Amygdala (tissue), 56 donors: ENCODE data around the gene DDA1.
"Not testable (repeated sequence)": the region's sequence is repeated elsewhere in the genome, so short reads cannot be mapped to it uniquely, and the experiment has no call there.

Experiments used
- DNase-seq, 56 donors: peaks; one replicate each; lab custom pipeline; 2025; lab: John Stamatoyannopoulos, UW

The DDA1 gene

GRCh38 chr19:17309198-17309964, at the start of gene DDA1:
Gene DDA1 (plus strand): TSS chr19:17309563. CDS start chr19:17309655, 92 bp downstream.
- DNase-seq: peak; percentile 68 to 100 (median 98)

DNA sequence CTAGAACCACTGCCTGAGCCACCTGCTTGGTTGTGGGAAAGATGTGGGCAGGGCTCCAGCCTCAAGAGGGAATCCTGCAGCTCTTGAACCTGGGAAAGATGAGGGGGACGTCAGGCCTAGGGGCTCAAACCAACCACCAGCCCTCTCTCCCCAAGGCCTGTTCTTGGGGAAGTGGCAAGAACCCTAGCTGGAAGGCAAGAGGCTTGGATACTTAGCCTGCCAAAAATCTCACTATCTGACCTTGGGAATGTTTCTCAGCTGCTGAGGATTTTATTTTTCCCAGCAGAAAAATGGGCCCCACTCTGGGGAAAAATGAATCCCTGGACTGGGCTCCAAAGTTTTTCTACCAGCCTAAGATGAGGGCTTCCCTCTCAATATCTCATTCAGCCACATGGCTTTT, 49.4 kb upstream of the DDA1 start:
- DNase-seq: no peak

DNA sequence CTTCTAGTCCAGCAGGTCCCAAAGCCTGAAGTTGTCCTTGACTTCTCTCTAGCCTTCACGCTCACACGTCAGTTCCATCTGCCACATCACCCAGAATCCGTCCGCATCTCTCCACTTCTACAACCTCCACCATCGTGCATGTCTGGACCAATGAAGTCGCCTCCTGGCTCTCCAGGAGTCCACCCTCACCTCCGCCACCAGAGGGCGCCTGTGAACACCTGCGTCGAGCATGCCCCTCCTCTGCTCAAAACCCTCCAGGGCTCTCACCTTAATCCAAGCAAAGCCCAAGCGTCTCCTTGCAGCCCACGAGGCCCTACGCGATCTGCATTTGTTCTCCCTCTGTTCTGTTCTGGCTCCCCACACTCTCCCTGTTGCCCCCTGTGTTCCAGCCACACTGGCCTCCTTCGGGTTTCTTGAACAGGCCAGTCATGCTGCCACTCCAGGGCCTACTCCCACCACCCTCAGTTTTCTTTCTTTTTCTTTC, 48.5 kb upstream of the DDA1 start:
- DNase-seq: peak in 30 of 56 donors; percentile 4 to 72 (median 22)

DNA sequence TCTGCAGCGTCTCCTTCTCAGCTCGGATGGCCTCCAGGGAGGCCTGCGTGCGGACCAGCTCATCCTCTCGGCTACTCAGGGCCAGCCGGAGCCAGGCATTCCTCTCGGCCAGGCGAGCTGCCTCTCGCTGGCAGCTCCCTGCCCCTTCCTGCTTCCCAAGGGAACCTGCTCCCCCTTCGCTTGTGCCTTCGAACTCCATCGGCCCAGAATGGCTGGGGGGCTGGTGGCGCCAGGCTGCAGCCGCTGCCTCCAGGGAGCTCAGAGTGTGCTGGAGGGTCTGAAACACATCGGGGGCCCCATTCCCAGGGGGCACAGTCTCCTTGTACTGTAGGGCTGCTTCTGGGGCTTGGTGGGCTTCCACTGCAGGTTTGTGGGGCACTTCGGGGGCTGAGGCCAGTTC, 46.8 kb upstream of the DDA1 start:
- no peak for DNase-seq

DNA sequence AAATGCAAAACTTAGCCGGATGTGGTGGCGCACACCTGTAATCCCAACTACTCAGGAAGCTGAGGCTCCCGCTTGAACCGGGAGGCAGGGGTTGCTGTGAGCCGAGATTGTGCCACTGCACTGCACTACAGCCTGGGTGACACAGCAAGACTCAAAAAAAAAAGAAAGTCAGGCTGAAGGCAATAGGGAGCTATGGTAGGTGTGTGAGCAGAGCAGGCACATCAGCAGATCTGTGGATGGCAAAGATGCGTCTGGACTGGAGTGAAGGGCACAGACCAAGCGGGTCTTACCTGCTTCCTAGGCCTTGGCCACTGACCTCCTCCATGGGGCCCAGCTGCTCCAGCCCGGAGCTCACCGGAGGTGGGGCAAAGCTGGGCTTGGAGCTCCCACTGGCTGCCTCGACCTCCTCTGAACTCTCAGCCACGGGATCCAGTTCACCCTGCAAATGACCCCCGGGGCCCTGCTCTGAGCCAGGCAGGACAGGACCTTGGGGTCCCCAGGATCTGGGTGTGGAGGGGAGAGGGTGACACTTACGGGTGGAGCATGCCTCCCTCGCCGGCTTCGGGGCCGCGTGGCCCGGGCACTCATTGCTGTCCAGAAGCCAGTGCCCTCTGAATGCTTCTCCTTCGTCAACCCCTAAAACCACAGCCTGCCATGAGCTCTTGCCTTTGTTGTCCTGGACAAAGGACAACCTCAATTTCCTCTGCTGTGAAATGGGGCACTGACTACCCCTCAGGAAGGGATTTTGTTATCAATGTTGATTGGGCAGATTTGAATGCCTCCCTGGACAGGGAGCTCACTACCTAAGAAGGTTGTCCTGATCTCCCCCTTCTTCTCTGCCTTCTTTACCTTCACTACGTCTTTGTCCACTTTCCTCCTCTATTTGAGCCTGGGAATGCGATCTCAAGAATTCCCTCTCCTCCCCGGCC, 45.4 kb upstream of the DDA1 start:
- no peak for DNase-seq

DNA sequence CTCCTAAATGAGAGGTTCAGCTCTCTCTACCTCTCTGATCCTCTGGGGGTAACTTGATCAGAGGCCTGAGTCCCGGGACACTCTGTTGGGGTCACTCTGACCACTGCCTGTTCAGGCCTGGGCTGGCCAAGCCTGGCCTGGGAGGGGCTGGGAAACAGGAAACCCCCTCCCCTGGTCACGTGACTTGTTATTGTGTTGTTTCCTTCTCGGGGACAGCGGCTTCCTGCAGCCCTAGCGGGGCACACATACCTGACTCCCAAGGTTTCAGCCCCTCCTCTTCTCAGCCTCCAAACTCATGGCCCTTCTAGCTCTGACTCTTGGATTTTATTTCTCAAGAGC, 44.8 kb upstream of the DDA1 start, which contains the start of gene USHBP1:
Gene USHBP1 (minus strand): TSS at position 105 of the 339 bp plus-strand sequence. CDS start 446 bp downstream, outside the sequence.
- no peak for DNase-seq

DNA sequence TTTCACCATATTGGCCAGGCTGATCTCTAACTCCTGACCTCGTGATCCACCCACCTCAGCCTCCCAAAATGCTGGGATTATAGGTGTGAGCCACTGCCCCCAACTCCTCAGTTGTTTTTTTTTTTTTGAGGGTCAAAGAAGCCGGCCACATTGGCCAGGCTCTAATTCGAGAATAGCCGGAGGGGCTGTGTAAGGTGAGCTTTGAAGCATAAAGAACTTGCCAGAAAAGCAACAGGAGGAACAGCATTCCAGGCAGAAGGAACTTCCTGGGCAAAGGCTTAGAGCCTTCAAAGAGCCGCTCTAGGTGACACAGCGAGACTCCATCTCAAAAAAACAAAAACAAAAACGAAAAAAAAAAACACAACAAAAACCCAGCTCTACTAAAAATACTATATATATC, 43.3 kb upstream of the DDA1 start:
- DNase-seq: no peak

DNA sequence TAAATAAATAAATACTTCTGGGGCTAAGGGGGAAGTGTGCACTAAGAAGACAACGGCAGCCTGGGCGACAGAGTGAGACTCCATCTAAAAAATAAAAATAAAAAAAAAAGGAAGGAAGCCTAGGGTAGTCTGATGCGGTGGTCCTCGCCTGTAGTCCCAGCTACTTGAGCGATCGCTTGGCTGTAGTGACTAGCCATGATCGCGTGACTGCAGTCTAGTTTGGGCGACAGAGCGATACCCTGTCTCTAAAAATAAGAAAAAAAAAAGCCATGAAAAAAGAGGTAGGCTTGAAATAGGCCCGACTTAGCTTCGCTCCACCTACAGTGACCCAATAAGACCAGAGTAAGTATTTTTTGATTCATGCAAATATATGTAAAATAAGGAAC, 42.8 kb upstream of the DDA1 start:
- DNase-seq: no peak

DNA sequence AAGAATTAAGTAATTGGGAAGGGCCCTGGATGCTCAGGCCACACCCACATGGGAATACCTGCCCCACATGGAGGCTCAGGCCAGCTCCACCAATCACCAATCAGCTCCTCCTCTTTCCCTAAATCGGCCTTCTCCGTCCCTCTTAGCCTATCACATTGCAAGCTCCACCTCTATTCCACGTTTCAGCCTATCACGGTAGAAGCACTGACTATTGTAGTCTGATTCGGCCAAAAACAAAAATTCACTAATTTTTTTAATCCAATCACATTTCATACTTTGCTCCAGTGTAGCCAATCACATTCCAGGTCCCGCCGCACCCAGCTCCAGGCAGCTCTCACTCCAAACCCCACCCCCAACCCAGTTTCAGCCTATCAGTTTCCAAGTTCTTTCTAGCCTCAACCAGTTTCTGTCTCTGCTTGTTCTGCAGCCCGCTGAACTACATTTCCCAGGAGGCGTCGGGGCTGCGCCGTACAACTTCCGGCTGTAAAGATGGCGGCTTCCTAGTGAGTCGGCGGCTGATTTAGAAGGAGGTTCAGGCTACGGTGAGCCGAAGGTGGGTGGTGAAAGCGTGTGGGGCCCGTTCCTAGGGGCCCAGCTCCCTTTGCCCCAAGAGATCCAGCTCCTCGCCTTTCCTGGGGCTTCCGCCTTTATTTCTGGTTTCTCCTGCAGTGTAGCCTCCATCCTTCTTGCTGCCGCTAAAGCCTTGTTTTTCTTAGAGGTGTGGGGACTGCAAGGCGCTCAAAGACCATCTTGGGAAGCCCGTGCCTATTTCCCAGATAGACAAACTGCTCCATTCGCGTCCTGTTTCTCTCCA, 42.2 kb upstream of the DDA1 start, which contains the start of gene BABAM1:
Gene BABAM1 (plus strand): TSS at position 469 of the 814 bp plus-strand sequence. CDS start 1,364 bp downstream, outside the sequence.
- peak; percentile 19 to 99 (median 96) for DNase-seq

GRCh38 chr19:17268754-17269153, 40.6 kb upstream of the DDA1 start:
- DNase-seq: no peak

DNA sequence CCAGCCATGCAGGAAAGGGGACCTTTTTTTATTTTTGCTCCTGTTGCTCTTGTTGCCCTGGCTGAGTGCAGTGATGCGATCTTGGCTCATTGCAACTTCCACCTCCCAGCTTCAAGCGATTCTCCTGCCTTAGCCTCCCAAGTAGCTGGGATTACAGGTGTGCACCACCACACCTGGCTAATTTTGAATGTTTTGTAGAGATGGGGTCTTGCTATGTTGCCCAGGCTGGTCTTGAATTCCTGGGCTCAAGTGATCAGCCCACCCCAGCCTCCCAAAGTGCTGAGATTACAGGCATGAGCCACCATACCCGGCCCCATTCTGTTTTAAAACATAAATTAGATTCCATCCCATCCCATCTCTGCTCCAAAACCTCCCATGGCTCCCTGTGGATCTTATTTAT, 34.5 kb upstream of the DDA1 start:
- DNase-seq: not testable (repeated sequence)

DNA sequence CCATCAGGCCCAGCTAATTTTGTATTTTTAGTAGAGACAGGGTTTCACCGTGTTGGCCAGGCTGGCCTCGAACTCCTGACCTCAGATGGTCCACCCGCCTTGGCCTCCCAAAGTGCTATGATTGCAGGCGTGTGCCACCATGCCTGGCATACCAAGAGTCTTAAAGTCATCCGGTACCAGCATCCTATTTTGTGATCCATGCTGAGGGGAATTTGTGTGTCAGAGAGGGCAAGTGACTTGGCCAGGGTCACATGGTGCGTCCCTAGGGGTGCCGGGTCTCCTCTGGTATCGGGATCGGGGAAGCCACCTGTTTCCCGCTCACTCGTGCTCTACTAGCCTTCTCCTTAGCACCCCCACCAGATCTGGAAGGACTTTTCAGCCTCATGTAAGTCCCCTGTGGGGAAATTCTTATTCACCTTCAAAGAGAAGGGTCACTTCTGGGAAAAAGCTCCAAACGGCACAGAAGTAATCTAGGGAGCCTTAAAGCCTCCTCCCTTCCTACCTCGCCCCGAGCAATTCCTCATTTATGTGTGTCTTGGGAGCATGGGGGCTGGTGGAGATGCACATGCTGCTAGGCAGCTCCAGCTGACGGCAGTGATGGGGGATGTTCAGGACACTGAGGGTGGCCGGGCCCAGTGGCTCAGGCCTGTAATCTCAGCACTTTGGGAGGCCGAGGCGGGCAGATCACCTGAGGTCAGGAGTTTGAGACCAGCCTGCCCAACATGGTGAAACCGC, 33.8 kb upstream of the DDA1 start:
- no peak for DNase-seq

DNA sequence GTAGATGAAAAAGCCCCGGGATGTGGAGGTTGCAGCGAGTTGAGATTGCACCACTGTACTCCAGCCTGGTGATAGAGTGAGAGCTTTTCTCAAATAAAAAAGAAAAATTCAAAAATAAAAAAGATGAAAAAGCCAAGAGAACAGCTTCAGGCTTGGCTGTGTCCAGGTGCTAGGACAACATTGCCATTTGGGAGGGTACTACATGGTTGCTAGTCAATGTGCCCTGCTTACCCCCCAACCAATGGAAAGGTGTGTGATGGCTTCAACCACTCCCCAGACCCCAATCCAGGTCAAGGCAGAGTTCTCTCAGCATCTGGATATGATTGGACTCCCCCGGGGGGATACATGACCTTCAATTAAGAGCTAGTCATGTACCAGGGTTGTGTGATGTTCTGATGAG, 29.9 kb upstream of the DDA1 start:
- no peak for DNase-seq

DNA sequence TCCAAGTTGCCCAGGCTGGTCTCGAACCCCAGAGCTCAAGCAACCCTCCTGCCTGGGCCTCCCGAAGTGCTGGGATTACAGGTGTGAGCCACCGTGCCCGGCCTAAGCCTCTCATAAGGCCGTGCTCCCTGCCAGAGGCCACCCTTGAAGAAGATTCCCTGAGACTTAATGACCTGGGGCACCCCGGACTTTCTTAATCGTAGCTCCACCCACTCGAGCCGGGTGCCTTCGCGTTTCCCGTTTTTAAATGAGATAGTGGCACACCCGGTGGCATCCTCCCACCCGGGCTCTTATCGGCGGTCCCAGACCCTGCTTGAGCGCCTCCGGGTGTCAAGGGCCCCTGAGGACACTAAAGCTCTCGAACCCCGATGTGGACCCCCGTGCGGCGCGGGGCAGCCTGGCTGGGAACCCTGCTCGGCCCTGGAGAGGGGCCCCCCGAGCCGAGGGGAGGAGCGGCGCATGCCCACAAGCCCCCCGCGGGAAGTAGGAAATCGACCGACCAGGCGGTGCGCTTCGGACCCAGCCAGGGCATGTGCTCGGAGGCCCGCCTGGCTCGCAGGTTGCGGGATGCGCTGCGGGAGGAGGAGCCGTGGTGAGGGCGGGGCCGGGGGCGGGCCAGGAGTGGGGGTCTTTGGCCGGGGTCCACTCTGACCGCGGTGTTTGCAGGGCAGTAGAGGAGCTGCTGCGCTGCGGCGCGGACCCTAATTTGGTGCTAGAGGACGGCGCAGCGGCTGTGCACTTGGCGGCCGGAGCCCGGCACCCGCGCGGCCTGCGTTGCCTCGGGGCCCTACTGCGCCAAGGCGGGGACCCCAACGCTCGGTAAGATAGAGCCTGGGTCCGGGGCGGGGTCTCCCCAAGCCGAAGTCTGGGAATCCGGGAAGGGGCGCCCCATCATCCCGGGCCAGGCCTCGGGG, 27.7 kb upstream of the DDA1 start, which contains the start of gene ANKLE1:
Gene ANKLE1 (plus strand): TSS at position 511 of the 914 bp plus-strand sequence. CDS start 20 bp downstream, at position 531.
- DNase-seq: peak in 12 of 56 donors; percentile 1 to 52 (median 10)

DNA sequence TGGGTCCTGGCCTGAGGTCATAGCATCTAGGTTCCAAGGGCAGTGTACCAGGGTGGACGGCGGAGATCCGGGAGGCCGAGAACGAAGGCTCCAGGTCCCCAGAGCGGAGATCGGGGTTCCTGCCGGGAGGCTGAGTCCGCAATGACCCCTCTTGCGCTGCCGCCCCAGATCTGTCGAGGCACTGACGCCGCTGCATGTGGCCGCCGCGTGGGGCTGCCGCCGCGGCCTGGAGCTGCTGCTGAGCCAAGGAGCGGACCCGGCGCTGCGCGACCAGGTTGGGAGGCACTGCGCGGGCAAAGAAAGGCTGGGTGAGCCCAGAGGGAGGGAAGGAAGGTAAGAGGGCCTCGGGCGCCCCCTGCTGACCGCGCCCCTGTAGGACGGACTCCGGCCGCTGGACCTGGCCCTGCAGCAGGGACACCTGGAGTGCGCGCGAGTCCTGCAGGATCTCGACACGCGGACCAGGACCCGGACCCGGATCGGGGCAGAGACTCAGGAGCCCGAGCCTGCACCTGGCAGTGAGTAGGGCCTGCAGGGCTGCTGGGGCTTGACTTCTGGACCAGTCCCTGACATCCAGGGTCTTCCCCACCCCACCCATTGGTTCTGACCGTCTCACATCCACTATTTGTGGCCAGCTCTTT, 26.8 kb upstream of the DDA1 start:
- DNase-seq: peak in 49 of 56 donors; percentile 6 to 85 (median 37)

DNA sequence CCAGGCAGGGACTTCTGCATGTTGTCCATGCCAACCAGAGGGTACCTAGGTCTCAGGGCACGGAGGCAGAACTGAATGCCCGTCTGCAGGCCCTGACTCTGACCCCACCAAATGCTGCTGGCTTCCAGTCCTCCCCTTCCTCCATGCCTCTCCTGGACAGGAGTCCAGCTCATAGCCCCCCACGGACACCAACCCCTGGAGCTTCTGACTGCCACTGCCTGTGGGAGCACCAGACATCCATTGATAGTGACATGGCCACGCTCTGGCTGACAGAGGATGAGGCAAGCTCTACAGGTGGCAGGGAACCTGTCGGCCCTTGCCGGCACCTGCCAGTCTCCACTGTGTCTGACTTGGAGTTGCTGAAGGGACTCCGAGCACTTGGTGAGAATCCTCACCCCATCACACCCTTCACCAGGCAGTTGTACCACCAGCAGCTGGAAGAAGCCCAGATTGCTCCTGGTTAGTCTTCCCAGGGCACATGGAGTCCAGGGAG, 25.8 kb upstream of the DDA1 start:
- DNase-seq: no peak

DNA sequence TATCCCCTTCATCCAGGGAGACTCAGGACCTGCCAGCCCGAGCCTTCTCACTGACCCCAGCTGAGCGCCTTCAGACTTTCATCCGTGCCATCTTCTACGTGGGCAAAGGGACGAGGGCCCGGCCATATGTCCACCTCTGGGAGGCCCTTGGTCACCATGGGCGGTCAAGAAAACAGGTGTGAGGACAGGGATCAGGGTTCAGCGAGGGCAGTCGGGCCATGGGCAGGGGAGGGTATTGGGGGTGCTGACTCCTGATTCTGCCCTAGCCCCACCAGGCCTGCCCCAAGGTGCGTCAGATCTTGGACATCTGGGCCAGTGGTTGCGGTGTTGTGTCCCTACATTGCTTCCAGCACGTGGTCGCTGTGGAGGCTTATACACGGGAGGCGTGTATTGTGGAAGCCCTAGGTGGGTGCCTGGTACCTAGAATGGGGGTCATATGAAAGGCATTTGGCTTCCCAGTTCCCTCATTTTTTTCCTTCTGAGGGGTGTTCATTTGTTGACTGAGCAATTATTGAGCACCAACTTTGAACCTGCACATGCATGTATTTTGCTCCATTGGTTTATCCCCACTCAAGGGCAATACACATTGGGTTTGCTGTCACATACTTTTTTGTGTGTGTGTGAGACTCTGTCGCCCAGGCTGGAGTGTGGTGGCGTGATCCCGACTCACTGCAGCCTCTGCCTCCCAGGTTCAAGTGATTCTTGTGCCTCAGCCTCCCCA, 23.8 kb upstream of the DDA1 start:
- DNase-seq: no peak
